NCI-H2081 treated with DMSO at 0.1 percent for 48 hours (cell line): ENCODE results near the gene CDK10.

Experiments
- DNase-seq: peaks from one replicate; lab custom pipeline; 2025; lab: John Stamatoyannopoulos, UW

Gene CDK10

GRCh38 chr16:89711601-89712273, 25.2 kb downstream of the CDK10 start:
- DNase-seq = no peak

GRCh38 chr16:89712274-89712781, 25.8 kb downstream of the CDK10 start:
- DNase-seq = no peak

- no peak for DNase-seq
Observed at GRCh38 chr16:89716493-89716892, 30.0 kb downstream of the CDK10 start.

GRCh38 chr16:89716916-89717687, 30.6 kb downstream of the CDK10 start:
- no peak for DNase-seq

- DNase-seq = no peak
Observed at GRCh38 chr16:89717688-89718505, 31.4 kb downstream of the CDK10 start.

- DNase-seq = no peak
Observed at GRCh38 chr16:89720551-89720812, 34.0 kb downstream of the CDK10 start.

GRCh38 chr16:89720813-89721545, 34.5 kb downstream of the CDK10 start, which contains the start of the genes VPS9D1 and ZNF276:
VPS9D1 (minus strand) TSS chr16:89720898; CDS start chr16:89720861, 37 bp downstream.
ZNF276 (plus strand) TSS chr16:89721537; CDS start chr16:89721641, 104 bp downstream.
- DNase-seq = no peak

- DNase-seq = no peak
Observed at GRCh38 chr16:89721546-89722391, 35.3 kb downstream of the CDK10 start.

- DNase-seq = no peak
Observed at GRCh38 chr16:89722392-89723278, 36.1 kb downstream of the CDK10 start.

- no peak for DNase-seq
Observed at GRCh38 chr16:89723279-89724250, 37.1 kb downstream of the CDK10 start.

GRCh38 chr16:89727406-89728120, 41.1 kb downstream of the CDK10 start:
- DNase-seq = no peak

- no peak for DNase-seq
Observed at GRCh38 chr16:89729293-89729692, 42.8 kb downstream of the CDK10 start.

GRCh38 chr16:89729863-89730593, 43.5 kb downstream of the CDK10 start:
- no peak for DNase-seq

GRCh38 chr16:89730610-89731234, 44.2 kb downstream of the CDK10 start:
- no peak for DNase-seq

- DNase-seq = no peak
Observed at GRCh38 chr16:89732142-89732917, 45.8 kb downstream of the CDK10 start.

GRCh38 chr16:89732918-89733242, 46.4 kb downstream of the CDK10 start:
- DNase-seq = no peak
